ENCODE results near the gene MED23.

Gene MED23

DNA sequence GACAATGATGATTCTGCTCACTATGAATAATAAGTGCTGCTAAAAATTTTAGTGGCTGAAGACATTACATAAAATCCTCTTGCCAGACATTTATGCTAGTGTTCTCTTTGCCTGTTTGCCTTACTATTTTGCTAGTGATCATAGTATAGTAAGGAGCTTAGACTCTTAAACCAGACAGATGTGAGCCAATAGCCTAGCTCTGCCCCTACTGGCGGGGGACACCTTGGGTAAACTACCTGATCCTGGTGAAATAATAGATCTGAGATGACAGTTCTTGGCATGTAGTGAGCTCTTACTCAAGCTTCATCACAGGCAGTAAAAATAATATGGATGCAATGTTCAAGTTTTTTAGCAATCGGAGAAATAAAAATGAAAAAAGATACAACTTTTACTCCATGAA lies 27.9 kb upstream of the MED23 start:
- peaks cover 5% of the 10 kb centered on the region for H3K4me1 ChIP-seq (ENCODE audit: control insufficient read depth, insufficient read depth, low read length)
- H3K9ac ChIP-seq (ENCODE audit: low read length): no peak overlapping the region
- no peak overlapping the region for H3K4me3 ChIP-seq (ENCODE audit: low read depth, low read length)

DNA sequence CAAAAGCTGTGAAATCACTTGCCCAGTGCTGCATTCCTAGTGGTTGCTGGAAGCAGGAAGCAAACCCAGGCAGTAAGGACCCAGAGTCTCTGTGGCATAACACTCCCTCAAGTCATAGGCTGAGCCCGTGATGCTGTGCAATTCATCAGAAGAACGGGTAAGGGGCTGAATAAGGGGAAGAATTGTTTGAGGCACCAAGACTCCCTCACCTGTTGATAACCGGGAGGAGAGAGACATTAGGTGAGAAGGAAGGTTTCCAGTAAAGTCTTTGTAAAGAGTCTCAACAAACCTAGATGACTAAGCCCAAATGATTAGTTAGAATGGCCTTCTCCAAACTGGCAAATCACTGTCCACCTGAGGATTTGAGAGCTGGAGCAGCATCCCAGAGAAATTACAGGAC lies 27.3 kb upstream of the MED23 start:
- Histone ChIP-seq H3K36me3 (ENCODE audit: control insufficient read depth, insufficient read depth, low read length) (no peaks in the 10 kb centered on the region), H3K27ac (ENCODE audit: low read depth, low read length) (no peak overlapping the region), H3K4me3 (ENCODE audit: low read depth, low read length) (no peak overlapping the region), H3K4me1 (ENCODE audit: control insufficient read depth, insufficient read depth, low read length) (peaks cover 5% of the 10 kb centered on the region), H3K9me3 (ENCODE audit: control insufficient read depth, insufficient read depth, low read depth, low read length) (no peaks in the 10 kb centered on the region), H3K27me3 (ENCODE audit: control insufficient read depth, insufficient read depth, low read length) (no peaks in the 10 kb centered on the region; the same call in 1 of the 2 replicates), H3K9ac (ENCODE audit: low read length) (no peak overlapping the region)

More for the DNA sequence above, 27.9 kb upstream of the MED23 start:
- Histone ChIP-seq H3K27me3 (ENCODE audit: control insufficient read depth, insufficient read depth, low read length) (no peaks in the 10 kb centered on the region; the same call in 1 of the 2 replicates), H3K9me3 (ENCODE audit: control insufficient read depth, insufficient read depth, low read depth, low read length) (no peaks in the 10 kb centered on the region), H3K27ac (ENCODE audit: low read depth, low read length) (no peak overlapping the region), H3K36me3 (ENCODE audit: control insufficient read depth, insufficient read depth, low read length) (no peaks in the 10 kb centered on the region)

- Histone ChIP-seq H3K27me3 (ENCODE audit: control insufficient read depth, insufficient read depth, low read length) (no peaks in the 10 kb centered on the region; the same call in 1 of the 2 replicates), H3K27ac (ENCODE audit: low read depth, low read length) (no peak overlapping the region), H3K36me3 (ENCODE audit: control insufficient read depth, insufficient read depth, low read length) (no peaks in the 10 kb centered on the region), H3K9me3 (ENCODE audit: control insufficient read depth, insufficient read depth, low read depth, low read length) (no peaks in the 10 kb centered on the region), H3K9ac (ENCODE audit: low read length) (no peak overlapping the region), H3K4me1 (ENCODE audit: control insufficient read depth, insufficient read depth, low read length) (no peaks in the 10 kb centered on the region), H3K4me3 (ENCODE audit: low read depth, low read length) (no peak overlapping the region)
These were observed 26.3 kb upstream of the MED23 start for GRCh38 chr6:131654326-131654725.

GRCh38 chr6:131652472-131652871 lies 24.4 kb upstream of the MED23 start:
- H3K27me3 ChIP-seq (ENCODE audit: control insufficient read depth, insufficient read depth, low read length): no peaks in the 10 kb centered on the region; the same call in 1 of the 2 replicates
- H3K36me3 ChIP-seq (ENCODE audit: control insufficient read depth, insufficient read depth, low read length): no peaks in the 10 kb centered on the region
- no peak overlapping the region for H3K9ac ChIP-seq (ENCODE audit: low read length)
- no peak overlapping the region for H3K4me3 ChIP-seq (ENCODE audit: low read depth, low read length)
- H3K27ac ChIP-seq (ENCODE audit: low read depth, low read length): no peak overlapping the region
- H3K9me3 ChIP-seq (ENCODE audit: control insufficient read depth, insufficient read depth, low read depth, low read length): no peaks in the 10 kb centered on the region
- no peaks in the 10 kb centered on the region for H3K4me1 ChIP-seq (ENCODE audit: control insufficient read depth, insufficient read depth, low read length)

DNA sequence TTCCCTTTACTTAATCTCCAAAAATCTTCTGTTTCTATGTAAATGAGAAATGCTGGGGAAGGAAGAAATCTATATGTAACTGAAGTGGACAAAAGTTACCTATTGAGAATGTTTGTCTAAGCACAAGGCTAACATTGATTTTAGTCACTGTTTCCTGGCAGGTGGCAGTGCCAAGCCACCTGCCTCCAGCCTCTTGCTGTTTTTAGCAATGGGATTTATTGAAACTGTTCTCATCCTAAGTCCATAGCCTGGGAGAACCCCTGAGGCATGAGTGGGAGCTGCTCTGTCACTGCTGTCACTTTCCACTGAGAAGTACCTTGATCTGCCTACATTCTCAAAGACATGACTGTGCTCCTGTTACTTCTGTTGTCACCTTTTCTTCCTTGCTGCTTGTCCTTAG lies 23.7 kb upstream of the MED23 start:
- H3K27ac ChIP-seq (ENCODE audit: low read depth, low read length): no peak overlapping the region
- H3K27me3 ChIP-seq (ENCODE audit: control insufficient read depth, insufficient read depth, low read length): no peaks in the 10 kb centered on the region; the same call in 1 of the 2 replicates
- no peak overlapping the region for H3K9ac ChIP-seq (ENCODE audit: low read length)
- H3K9me3 ChIP-seq (ENCODE audit: control insufficient read depth, insufficient read depth, low read depth, low read length): no peaks in the 10 kb centered on the region
- H3K4me1 ChIP-seq (ENCODE audit: control insufficient read depth, insufficient read depth, low read length): no peaks in the 10 kb centered on the region
- no peaks in the 10 kb centered on the region for H3K36me3 ChIP-seq (ENCODE audit: control insufficient read depth, insufficient read depth, low read length)
- H3K4me3 ChIP-seq (ENCODE audit: low read depth, low read length): no peak overlapping the region

DNA sequence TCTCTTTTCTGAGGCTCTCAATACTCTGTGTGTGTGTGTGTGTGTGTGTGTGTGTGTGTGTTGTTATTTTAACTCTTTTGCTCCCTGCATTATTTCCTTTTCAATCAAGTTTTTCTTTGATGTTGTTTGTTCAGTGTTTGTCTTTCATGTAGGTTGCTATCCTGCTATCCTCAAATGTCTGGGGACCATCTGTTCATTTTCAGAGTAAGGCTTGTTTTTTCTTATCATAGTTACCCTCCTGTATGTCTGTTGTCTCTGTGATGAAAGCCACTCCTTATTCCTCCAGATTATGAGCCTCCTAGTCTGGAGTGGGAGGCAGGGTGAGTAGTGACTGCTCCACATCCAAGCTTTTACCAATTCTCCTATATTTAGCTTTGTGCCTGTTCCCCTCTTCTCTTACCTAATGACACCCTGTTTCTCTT lies 18.2 kb upstream of the MED23 start:
- H3K4me3 ChIP-seq (ENCODE audit: low read depth, low read length): no peak overlapping the region

DNA sequence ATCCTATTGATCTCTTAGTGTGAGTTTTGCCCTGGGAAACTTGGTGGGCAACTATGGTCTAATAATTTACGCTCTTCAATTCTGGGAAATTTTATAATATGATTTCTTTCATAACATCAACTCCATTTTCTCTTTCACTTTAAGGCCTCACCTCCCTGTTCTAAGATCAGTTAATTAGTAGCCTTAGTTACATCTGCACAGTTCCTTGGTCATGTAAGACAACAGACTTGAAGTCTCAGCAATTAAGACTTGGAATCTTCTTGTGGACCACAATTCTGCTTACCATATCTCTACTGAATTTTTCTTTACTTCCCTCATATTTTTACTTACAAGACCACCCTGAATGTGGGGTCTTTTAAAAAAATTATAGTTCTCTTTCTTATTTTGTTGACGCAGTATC lies 17.8 kb upstream of the MED23 start:
- Histone ChIP-seq H3K36me3 (ENCODE audit: control insufficient read depth, insufficient read depth, low read length) (no peaks in the 10 kb centered on the region), H3K9me3 (ENCODE audit: control insufficient read depth, insufficient read depth, low read depth, low read length) (no peaks in the 10 kb centered on the region), H3K27ac (ENCODE audit: low read depth, low read length) (no peak overlapping the region), H3K4me1 (ENCODE audit: control insufficient read depth, insufficient read depth, low read length) (no peaks in the 10 kb centered on the region), H3K9ac (ENCODE audit: low read length) (no peak overlapping the region), H3K27me3 (ENCODE audit: control insufficient read depth, insufficient read depth, low read length) (peaks cover 4% of the 10 kb centered on the region; the same call in 1 of the 2 replicates), H3K4me3 (ENCODE audit: low read depth, low read length) (no peak overlapping the region)

More for the DNA sequence above, 18.2 kb upstream of the MED23 start:
- Histone ChIP-seq H3K9me3 (ENCODE audit: control insufficient read depth, insufficient read depth, low read depth, low read length) (no peaks in the 10 kb centered on the region), H3K27me3 (ENCODE audit: control insufficient read depth, insufficient read depth, low read length) (peaks cover 4% of the 10 kb centered on the region; the same call in 1 of the 2 replicates), H3K36me3 (ENCODE audit: control insufficient read depth, insufficient read depth, low read length) (no peaks in the 10 kb centered on the region), H3K4me1 (ENCODE audit: control insufficient read depth, insufficient read depth, low read length) (no peaks in the 10 kb centered on the region), H3K9ac (ENCODE audit: low read length) (no peak overlapping the region), H3K27ac (ENCODE audit: low read depth, low read length) (no peak overlapping the region)

- H3K36me3 ChIP-seq (ENCODE audit: control insufficient read depth, insufficient read depth, low read length): no peaks in the 10 kb centered on the region
- no peak overlapping the region for H3K4me3 ChIP-seq (ENCODE audit: low read depth, low read length)
- no peaks in the 10 kb centered on the region for H3K9me3 ChIP-seq (ENCODE audit: control insufficient read depth, insufficient read depth, low read depth, low read length)
- H3K27me3 ChIP-seq (ENCODE audit: control insufficient read depth, insufficient read depth, low read length): peaks cover 4% of the 10 kb centered on the region; the same call in 1 of the 2 replicates
- no peak overlapping the region for H3K9ac ChIP-seq (ENCODE audit: low read length)
- no peaks in the 10 kb centered on the region for H3K4me1 ChIP-seq (ENCODE audit: control insufficient read depth, insufficient read depth, low read length)
- H3K27ac ChIP-seq (ENCODE audit: low read depth, low read length): no peak overlapping the region
These were observed 16.9 kb upstream of the MED23 start for GRCh38 chr6:131644921-131645320.

DNA sequence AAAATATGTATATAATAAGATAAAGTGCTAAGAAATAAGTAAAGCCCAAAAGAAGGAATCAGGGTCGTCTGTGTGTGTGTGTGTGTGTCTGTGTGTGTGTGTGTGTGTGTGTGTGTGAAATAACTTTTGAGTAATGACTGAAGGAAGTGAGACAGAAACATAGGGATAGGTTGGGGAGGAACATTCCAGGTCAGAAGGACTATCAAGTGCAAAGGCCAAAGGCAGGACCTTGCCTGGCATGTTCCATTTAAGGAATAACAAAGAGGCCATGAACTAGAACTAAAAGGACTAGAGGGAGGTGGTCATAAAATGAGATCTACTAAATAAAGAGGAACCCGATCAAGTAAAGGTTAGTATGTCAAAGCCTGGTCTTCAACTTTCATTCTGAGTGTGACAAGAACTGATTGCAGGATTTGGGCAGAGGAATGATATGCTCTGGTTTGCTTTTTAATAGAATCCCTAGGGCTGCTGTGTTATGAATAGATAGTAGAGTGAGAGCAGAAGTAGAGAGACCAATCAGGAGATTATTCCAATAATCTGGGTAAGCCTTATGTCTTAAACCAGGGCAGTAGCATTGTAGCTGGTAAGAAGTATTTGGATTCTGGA lies 15.9 kb upstream of the MED23 start:
- H3K9ac ChIP-seq (ENCODE audit: low read length): no peak overlapping the region
- H3K4me1 ChIP-seq (ENCODE audit: control insufficient read depth, insufficient read depth, low read length): no peaks in the 10 kb centered on the region
- no peaks in the 10 kb centered on the region for H3K9me3 ChIP-seq (ENCODE audit: control insufficient read depth, insufficient read depth, low read depth, low read length)
- peaks cover 4% of the 10 kb centered on the region; the same call in 1 of the 2 replicates for H3K27me3 ChIP-seq (ENCODE audit: control insufficient read depth, insufficient read depth, low read length)
- H3K4me3 ChIP-seq (ENCODE audit: low read depth, low read length): no peak overlapping the region
- no peaks in the 10 kb centered on the region for H3K36me3 ChIP-seq (ENCODE audit: control insufficient read depth, insufficient read depth, low read length)
- no peak overlapping the region for H3K27ac ChIP-seq (ENCODE audit: low read depth, low read length)

DNA sequence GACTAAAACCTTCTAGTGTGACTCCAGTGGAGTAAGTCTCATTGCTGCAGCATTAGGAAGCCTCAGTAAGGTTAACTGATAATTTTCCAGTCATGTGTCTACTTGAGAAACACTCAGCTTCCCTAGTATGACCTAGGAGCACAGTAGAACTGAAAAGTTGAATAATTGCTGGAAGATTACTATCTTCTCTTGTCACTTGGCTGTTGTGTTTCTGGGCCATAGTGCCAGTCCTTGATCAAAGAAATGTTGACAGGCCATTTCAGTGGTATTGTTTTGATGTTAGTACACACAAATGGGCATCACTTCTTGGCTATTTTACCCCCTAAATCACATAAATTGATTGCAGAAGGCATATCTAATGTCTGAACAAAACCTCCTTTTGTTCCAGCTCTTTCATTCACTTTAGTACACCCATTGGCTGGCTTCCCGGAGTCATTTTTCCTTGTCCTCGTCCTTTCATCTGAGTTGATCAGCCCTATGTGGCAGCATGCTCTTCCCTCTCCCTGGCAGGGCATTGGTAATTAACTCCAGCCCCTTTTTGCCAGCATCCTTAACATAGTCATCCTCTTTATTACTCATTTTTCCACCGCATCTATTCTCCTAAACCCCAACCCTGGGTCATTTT lies 15.1 kb upstream of the MED23 start:
- Histone ChIP-seq H3K9ac (ENCODE audit: low read length) (no peak overlapping the region), H3K4me3 (ENCODE audit: low read depth, low read length) (no peak overlapping the region), H3K36me3 (ENCODE audit: control insufficient read depth, insufficient read depth, low read length) (no peaks in the 10 kb centered on the region), H3K4me1 (ENCODE audit: control insufficient read depth, insufficient read depth, low read length) (no peaks in the 10 kb centered on the region), H3K9me3 (ENCODE audit: control insufficient read depth, insufficient read depth, low read depth, low read length) (no peaks in the 10 kb centered on the region), H3K27ac (ENCODE audit: low read depth, low read length) (no peak overlapping the region), H3K27me3 (ENCODE audit: control insufficient read depth, insufficient read depth, low read length) (peaks cover 4% of the 10 kb centered on the region; the same call in 1 of the 2 replicates)

- Histone ChIP-seq H3K4me3 (ENCODE audit: low read depth, low read length) (no peak overlapping the region), H3K9me3 (ENCODE audit: control insufficient read depth, insufficient read depth, low read depth, low read length) (no peaks in the 10 kb centered on the region), H3K36me3 (ENCODE audit: control insufficient read depth, insufficient read depth, low read length) (no peaks in the 10 kb centered on the region), H3K27me3 (ENCODE audit: control insufficient read depth, insufficient read depth, low read length) (peaks cover 4% of the 10 kb centered on the region; the same call in 1 of the 2 replicates), H3K9ac (ENCODE audit: low read length) (no peak overlapping the region), H3K4me1 (ENCODE audit: control insufficient read depth, insufficient read depth, low read length) (no peaks in the 10 kb centered on the region), H3K27ac (ENCODE audit: low read depth, low read length) (no peak overlapping the region)
These were observed 14.5 kb upstream of the MED23 start for GRCh38 chr6:131642565-131642964.

All from HUES6 (cell line).